Activated naive CD4-positive, alpha-beta T cell treated with Interleukin-2 at 50 U/mL for 16 hours (primary cell): Measurements from ENCODE around the gene INHBA.
A peak's percentile ranks its signal among the peaks of the same experiment; 100 is the strongest.

Experiments used
- DNase-seq: peaks from one replicate; pipeline ENCODE4 v3.0.0-alpha.2; 2020

The INHBA gene

GRCh38 chr7:41710838-41711237 is 7.9 kb upstream of the INHBA start:
- no peak for DNase-seq

DNA sequence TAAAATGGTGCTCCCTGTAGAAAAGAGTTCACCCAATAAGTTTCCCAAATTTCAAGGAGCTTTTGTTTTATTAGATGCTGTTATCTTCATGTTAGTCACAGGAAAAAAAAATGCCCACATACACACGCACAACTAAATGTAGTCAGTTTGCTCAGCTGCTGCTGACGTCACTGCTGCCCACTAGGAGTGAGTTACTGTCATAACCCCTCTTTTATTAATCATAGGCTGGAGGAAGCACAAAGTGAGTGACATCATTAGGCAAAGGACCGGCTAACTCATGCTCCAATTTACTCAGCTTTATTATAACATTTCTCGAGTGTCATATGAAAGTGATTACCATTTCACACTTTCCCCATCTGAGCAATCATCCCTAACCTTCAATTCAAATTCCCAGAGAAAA is 6.7 kb upstream of the INHBA start:
- no peak for DNase-seq

GRCh38 chr7:41708581-41709358 is 5.9 kb upstream of the INHBA start:
- DNase-seq, result no peak

GRCh38 chr7:41706228-41706930 is 3.5 kb upstream of the INHBA start:
- no peak for DNase-seq

DNA sequence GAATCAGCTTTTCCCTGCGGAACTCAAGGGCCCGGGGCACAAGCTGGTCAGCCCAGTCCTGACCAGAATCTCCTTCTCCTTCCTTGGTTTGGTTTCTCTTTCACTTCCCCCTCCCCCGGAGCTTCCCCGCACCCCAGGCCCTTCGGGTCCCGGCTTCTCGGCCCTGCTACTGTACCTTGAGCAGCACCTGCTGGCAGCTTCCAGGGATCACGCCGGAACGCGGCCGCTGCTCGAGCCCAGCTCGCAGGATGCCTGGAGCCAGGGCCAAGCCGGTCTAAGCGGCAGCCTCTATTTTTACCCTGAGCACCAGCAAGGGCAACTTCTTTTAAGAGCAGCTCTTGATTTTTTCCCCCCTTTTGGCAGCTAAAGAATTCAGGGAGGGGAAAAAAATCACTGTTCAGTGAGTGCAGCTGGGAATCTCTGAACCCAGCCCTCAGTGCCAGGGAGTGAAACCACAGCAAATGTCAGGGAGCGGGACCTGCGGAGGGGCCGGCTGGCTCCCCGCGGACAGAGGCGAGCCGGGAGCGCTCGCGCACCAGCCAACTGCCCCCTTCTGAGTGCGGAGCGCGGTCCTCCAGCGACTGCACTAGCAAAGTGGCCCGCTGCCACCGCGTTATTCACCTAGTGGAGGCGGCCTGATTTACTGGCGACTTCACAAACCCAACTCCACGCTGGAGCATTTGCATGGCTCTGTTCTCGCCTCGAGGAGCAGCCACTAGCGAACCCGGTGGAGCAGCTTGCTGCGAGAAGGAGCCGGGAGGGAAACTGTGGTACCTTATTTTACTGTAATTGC is 2.4 kb upstream of the INHBA start:
- DNase-seq, result peak; percentile 37

DNA sequence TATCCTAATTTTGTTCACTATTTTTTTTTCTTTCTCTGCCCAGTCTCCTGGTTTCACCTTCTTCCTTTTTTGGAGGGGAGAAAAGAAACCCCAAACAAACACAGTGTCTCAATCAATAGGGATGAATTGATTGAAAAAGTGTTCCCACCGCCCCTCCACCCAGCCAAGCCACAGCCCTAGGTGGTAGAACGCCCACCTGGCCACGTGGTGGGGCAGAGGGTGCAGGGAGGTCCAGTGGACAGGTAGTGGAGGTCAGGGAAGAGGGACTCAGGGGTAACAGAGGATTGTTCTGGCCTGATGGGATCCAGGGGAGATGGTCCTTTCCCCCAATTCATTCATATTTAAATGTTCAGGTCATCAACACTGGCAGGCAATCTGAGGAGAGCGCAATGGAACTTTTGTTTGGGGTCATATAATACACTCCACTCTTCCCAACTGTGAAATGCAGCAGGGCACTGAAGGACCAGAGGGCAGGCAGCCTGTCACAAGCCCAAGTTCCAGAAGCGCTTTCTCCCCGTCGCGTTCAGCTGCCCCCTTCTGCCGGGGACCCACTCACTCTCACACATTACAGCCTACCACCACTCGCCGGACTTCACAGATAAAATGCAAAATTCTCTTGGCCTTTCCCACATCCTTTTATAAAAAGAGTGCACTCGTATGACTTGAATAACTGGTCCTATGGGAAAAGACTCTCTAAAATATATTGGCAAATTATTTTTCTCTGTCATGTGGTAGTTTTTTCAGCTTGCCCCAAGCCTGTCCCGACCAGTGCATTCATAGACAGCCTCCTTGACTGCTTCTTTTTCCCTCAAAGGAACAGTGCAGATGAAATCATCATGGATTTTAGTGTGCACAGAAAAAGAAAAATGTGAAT is 1.6 kb downstream of the INHBA start:
- no peak for DNase-seq

- DNase-seq, result no peak
Measured at GRCh38 chr7:41700044-41700471, 2.8 kb downstream of the INHBA start.

DNA sequence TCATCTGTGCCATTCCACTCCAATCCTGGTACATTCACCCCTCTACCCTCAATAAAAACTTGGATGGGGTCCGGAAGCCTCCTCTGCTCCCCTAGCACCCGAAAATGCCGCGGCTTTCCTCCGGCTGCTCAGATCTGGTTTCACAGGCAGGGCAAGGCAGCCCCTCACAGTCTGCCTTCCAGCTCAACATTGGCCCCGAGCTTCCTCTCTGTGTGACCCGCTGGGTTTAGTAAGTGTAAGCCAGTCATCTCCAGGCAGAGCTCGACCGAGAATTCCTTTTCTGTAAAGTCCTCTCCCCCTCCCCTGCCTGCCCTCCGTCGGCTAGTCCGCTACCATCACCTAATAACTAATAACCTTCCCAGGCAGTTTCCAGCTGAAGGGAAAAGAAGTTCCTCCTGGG is 3.4 kb downstream of the INHBA start:
- DNase-seq, result no peak

GRCh38 chr7:41698726-41699125 is 4.2 kb downstream of the INHBA start:
- DNase-seq, result no peak

DNA sequence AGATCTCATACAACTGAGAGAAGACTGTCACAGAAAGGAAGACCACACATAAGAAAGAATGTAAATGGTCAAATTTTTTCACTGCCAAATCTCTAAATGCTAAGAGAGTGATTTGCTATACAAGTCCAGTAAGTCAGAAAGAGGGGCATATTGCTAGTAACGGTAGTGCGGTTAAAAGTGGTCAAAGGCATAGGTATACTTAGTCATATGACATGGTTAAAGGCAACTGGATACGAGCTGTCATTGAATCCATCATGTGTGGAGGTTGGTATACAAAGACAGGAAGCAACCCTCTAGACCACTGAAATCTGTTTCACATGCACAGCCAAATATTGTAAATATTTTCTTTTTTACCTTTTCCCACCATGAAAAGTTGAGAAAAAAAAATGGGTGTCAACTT is 4.8 kb downstream of the INHBA start:
- DNase-seq, result no peak

- DNase-seq, result no peak
Measured at GRCh38 chr7:41696323-41696916, 6.5 kb downstream of the INHBA start.

GRCh38 chr7:41695661-41696322 is 7.1 kb downstream of the INHBA start:
- DNase-seq, result no peak

DNA sequence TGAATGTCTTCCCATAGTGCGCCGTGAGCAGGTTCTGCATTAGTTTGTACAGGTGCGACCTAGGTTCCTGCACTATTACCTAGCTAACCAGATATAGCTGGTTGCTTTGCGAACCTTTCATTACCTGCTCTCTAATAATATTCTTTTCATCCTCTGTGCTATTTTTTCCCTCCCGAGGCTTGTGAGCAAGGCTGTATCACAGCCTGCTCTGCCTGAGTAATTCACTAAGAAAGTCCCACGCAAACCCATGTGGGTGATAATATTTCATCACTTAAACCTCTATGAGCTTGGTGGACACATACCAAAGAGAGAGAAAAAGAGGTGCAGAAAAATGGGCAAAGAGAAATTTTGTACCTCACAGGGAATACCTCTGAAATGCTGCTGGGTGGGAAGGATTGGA is 8.4 kb downstream of the INHBA start:
- DNase-seq, result no peak

DNA sequence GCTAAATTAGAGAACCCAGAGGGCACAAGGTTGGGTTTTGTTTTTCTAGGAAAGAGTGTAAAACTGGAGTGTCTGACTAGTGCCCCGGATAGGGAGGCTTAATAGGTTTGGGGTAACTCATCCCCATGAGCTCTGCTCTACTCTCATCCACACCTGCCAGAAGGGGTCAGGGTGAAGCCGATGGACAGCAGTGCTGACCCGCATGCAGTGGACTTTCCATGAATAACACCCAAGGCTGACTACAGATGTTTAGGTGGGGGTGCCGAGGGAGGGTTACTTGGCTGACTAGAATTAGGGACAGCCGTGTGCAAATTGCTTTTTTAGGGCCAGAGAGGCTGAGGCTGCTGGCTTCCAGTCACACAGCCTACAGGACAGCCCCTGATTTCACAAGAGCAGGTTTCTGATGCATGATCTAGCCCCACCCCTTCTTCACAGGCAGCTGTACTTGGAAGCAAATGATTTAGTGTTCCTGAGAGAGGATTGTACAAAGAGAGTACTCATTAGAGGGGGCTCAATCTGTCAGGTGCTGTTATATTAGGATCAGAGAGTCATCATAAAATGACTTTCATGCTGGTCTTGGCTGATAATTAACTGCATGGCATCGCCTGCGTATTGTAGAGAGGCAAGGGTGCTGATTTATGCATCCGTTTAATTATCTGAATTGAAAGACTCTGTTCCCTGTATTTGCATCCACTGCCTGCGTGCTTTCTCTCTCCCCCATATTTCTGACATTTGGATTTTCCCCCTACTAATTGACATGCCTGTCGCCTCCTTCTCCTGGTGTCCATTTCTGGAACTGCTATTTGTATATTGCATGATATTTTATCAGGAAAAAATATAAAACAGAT is 9.5 kb downstream of the INHBA start:
- DNase-seq, result no peak

GRCh38 chr7:41692251-41692650 is 10.6 kb downstream of the INHBA start:
- DNase-seq, result no peak

- DNase-seq, result no peak
Measured at GRCh38 chr7:41691286-41692190, 11.4 kb downstream of the INHBA start.

DNA sequence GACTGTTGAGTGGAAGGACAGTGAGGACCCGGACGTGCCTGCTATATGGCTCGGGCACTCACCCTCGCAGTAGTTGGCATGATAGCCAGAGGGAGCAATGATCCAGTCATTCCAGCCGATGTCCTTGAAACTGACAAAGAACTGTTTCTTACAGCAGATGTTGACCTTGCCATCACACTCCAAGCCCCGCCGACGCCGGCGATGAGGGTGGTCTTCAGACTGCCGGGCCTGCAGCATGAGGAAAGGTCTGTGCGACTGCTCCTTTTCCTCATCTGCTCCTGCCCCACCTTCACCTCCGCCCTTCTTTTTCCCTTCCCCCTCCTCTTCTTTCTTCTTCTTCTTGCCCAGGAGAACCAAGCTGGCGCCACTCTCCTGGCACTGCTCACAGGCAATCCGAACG is 13.1 kb downstream of the INHBA start:
- DNase-seq, result no peak

DNA sequence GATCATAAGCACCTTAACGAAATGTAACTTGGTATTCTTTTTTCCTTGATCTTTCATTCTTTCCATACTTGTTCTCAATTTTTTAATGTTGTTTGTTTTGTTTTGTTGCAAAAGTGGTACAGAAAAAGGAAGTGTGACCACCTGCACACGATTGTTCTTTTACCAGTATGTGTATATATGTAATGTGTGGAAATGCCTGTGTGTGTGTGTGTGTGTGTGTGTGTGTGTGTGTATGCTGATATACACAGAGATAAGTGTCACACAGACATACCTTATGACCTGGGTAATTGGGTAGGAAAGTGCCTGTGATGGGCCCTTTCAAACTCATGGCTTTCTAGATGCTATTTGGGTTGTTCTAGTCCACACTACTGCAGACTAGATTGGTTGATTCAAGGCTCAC is 14.0 kb downstream of the INHBA start:
- no peak for DNase-seq

DNA sequence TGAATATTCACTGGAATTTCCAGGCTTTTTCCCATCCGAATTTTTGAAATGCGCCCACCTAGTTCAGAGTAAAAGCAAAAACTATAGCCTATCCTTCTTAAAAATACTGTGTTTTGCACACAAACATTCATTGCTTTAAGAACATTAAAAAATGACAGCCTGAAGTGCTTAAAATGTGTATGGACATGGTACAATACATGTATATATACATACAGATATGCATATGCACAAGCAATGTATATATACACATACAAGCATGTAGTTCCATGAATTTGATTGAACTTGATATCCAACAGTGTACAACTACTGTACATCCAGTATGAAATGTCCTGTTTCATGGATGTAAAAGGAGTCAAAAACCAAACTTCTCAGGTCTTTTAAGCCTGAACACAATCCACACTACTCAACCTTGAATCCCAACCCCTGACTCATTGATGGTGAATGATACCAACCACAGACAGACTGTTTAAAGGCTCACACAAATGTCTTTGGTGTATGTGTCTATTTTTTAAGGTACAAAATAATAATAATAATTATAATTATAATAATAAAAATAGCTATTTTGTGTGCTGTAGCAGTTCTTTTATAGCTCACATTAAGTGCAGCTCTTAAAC is 14.8 kb downstream of the INHBA start:
- DNase-seq, result no peak
